ENCODE data around the gene C1orf50. TPM values are rescaled to one million over a fixed set of nuclear protein-coding genes. Genes with fewer than 3 reads are reported as not detected.

C1orf50 gene
- total RNA-seq, 1 donor from 2014 or later = 6.7 TPM

GRCh38 chr1:42759114-42759513 lies 7.9 kb upstream of the C1orf50 start:
- DNase-seq (ENCODE audit: low spot score) = no peak

- DNase-seq (ENCODE audit: low spot score) = no peak
Measured at GRCh38 chr1:42761567-42761966, 5.5 kb upstream of the C1orf50 start.

- no peak for DNase-seq (ENCODE audit: low spot score)
Measured at GRCh38 chr1:42762269-42762668, 4.8 kb upstream of the C1orf50 start.

- no peak for DNase-seq (ENCODE audit: low spot score)
Measured at GRCh38 chr1:42765269-42765668, 1.8 kb upstream of the C1orf50 start.

GRCh38 chr1:42765832-42766740 lies 963 bp upstream of the C1orf50 start:
- DNase-seq (ENCODE audit: low spot score) = peak; percentile 20

- no peak for DNase-seq (ENCODE audit: low spot score)
Measured at GRCh38 chr1:42767510-42768000, 506 bp downstream of the C1orf50 start.

GRCh38 chr1:42768172-42768571 lies 1.1 kb downstream of the C1orf50 start:
- DNase-seq (ENCODE audit: low spot score) = no peak

GRCh38 chr1:42769811-42770210 lies 2.8 kb downstream of the C1orf50 start:
- DNase-seq (ENCODE audit: low spot score) = no peak

GRCh38 chr1:42773420-42773819 lies 6.4 kb downstream of the C1orf50 start:
- DNase-seq (ENCODE audit: low spot score) = no peak

- DNase-seq (ENCODE audit: low spot score) = no peak
Measured at GRCh38 chr1:42774928-42775526, 8.0 kb downstream of the C1orf50 start.

- no peak for DNase-seq (ENCODE audit: low spot score)
Measured at GRCh38 chr1:42776502-42776901, 9.5 kb downstream of the C1orf50 start.

- DNase-seq (ENCODE audit: low spot score) = no peak
Measured at GRCh38 chr1:42777852-42778251, 10.8 kb downstream of the C1orf50 start.

- DNase-seq (ENCODE audit: low spot score) = no peak
Measured at GRCh38 chr1:42779725-42780124, 12.7 kb downstream of the C1orf50 start.

- DNase-seq (ENCODE audit: low spot score) = no peak
Measured at GRCh38 chr1:42780176-42780575, 13.1 kb downstream of the C1orf50 start.

GRCh38 chr1:42783092-42783491 lies 16.0 kb downstream of the C1orf50 start:
- DNase-seq (ENCODE audit: low spot score) = no peak

- no peak for DNase-seq (ENCODE audit: low spot score)
Measured at GRCh38 chr1:42784547-42784945, 17.5 kb downstream of the C1orf50 start.

- no peak for DNase-seq (ENCODE audit: low spot score)
Measured at GRCh38 chr1:42784946-42785693, 18.1 kb downstream of the C1orf50 start, which contains the start of gene TMEM269. Gene TMEM269, plus strand, starts transcription at chr1:42784991. Its CDS starts 4,903 bp downstream, at chr1:42789894.

- no peak for DNase-seq (ENCODE audit: low spot score)
Measured at GRCh38 chr1:42786097-42786496, 19.0 kb downstream of the C1orf50 start.

- DNase-seq (ENCODE audit: low spot score) = no peak
Measured at GRCh38 chr1:42788021-42788420, 21.0 kb downstream of the C1orf50 start.

GRCh38 chr1:42793824-42794223 lies 26.8 kb downstream of the C1orf50 start:
- no peak for DNase-seq (ENCODE audit: low spot score)

GRCh38 chr1:42797414-42797813 lies 30.4 kb downstream of the C1orf50 start:
- DNase-seq (ENCODE audit: low spot score) = no peak

- DNase-seq (ENCODE audit: low spot score) = no peak
Measured at GRCh38 chr1:42797979-42798378, 30.9 kb downstream of the C1orf50 start.
